CD4-positive, alpha-beta memory T cell (primary cell): ENCODE measurements around the gene PTPN3. TPM values are rescaled to one million over a fixed set of nuclear protein-coding genes. Genes with fewer than 3 reads are reported as not detected.
"Not testable (repeated sequence)": the region's sequence is repeated elsewhere in the genome, so short reads cannot be mapped to it uniquely, and the experiment has no call there.

ENCODE experiments used
- CTCF ChIA-PET: fragments of 350-600 bp; sonication (Branson Sonifier 250); formaldehyde crosslinking; loops from one replicate; lab custom pipeline; 2021; ENCODE audit warnings: inconsistent platforms; ENCODE audit not compliant: partially characterized antibody; lab: Charles Lee
- POLR2A ChIA-PET: fragments of 350-600 bp; sonication (Branson Sonifier 250); formaldehyde crosslinking; loops from one replicate; lab custom pipeline; 2021; ENCODE audit not compliant: partially characterized antibody; lab: Charles Lee
- DNase-seq, 5 donors: peaks; one replicate each; pipeline versions ENCODE4 v3.0.0 to v3.0.0-alpha.2; 2020 to 2022; ENCODE audit warnings: mixed read lengths in 1 of 5
- H3K27ac ChIP-seq: one replicate; pipeline ENCODE4 v1.7.0; 2013; ENCODE audit warnings: low read depth, low read length
- H3K27me3 ChIP-seq: 2 replicates; pipeline ENCODE4 v1.7.0; 2013; ENCODE audit warnings: mild to moderate bottlenecking, low read length, moderate library complexity; ENCODE audit not compliant: insufficient read depth
- H3K36me3 ChIP-seq: 2 replicates; pipeline ENCODE4 v1.7.0; 2013; ENCODE audit warnings: mild to moderate bottlenecking, low read length, moderate library complexity; ENCODE audit not compliant: insufficient read depth
- H3K4me1 ChIP-seq: 2 replicates; pipeline ENCODE4 v1.7.0; 2013; ENCODE audit warnings: mild to moderate bottlenecking, low read length, moderate library complexity; ENCODE audit not compliant: insufficient read depth
- H3K4me3 ChIP-seq, 2 donors: one replicate each; pipeline ENCODE4 v1.7.0; 2013; ENCODE audit warnings: low read length in 2 of 2, mild to moderate bottlenecking in 1 of 2
- H3K9me3 ChIP-seq, 2 donors: one replicate each; pipeline ENCODE4 v1.7.0; 2013; ENCODE audit warnings: low read length in 2 of 2, control low read depth in 1 of 2; ENCODE audit not compliant: control insufficient read depth in 1 of 2
- H3K27ac Mint-ChIP-seq, 7 donors: one replicate each; pipeline ENCODE4 v1.8.0; 2020 to 2021; ENCODE audit warnings: mixed read lengths in 7 of 7, mild to moderate bottlenecking in 6 of 7, inconsistent platforms in 3 of 7, moderate library complexity in 3 of 7
- H3K27me3 Mint-ChIP-seq, 2 donors: one replicate each; pipeline ENCODE4 v1.8.0; 2020 to 2021; ENCODE audit warnings: mixed read lengths in 2 of 2
- H3K36me3 Mint-ChIP-seq, 2 donors: one replicate each; pipeline ENCODE4 v1.8.0; 2020 to 2021; ENCODE audit warnings: mixed read lengths in 2 of 2, inconsistent platforms in 1 of 2, mild to moderate bottlenecking in 1 of 2
- H3K4me1 Mint-ChIP-seq, 4 donors: one replicate each; pipeline ENCODE4 v1.8.0; 2020 to 2021; ENCODE audit warnings: mixed read lengths in 4 of 4, mild to moderate bottlenecking in 1 of 4
- H3K4me3 Mint-ChIP-seq, 8 donors: one replicate each; pipeline ENCODE4 v1.8.0; 2020 to 2021; ENCODE audit warnings: mixed read lengths in 8 of 8, mild to moderate bottlenecking in 7 of 8, moderate library complexity in 6 of 8, inconsistent platforms in 3 of 8
- H3K9me3 Mint-ChIP-seq, 8 donors: one replicate each; pipeline ENCODE4 v1.8.0; 2020 to 2021; ENCODE audit warnings: mixed read lengths in 8 of 8, mild to moderate bottlenecking in 5 of 8, inconsistent platforms in 3 of 8, moderate library complexity in 1 of 8
- intact Hi-C: fragments of 100-400 bp; cut with micrococcal nuclease; formaldehyde crosslinking; loops from one replicate; pipeline ENCODE4 v1.15.1; 2023
- polyA plus RNA-seq, 2 donors: library from polyadenylated mRNA; unstranded; fragments of 300-500 nt; fragmentation: Illumina TruSeq; gene quantifications; one replicate each; pipeline ENCODE4 v1.2.3, GENCODE V29; 2021
- total RNA-seq, 2 experiments: library from RNA; stranded (reverse); gene quantifications; one replicate each; pipeline ENCODE4 v1.2.3, GENCODE V29; 2021

Gene PTPN3
- total and polyA plus RNA-seq, 4 experiments from 2014 or later, result not detected

DNA sequence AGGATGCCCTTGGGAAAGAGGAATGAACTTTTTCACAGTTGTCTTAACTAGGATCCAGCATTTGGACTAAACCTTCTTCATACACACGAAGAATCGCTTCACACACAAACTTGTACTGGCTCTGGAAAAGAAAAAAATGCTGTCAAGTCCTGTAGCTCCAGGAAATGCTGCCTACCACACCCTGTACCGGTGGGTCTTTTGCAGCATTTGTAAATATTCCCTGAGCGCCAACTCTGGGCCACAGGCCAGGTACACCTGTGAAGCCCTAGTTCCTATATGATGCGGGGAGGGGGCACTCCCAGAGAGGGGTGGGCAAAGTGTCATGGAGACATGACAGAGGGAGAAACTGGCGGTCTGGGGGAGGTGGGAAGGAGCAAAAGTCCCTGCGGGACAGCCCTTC is 118.6 kb downstream of the PTPN3 start:
- Mint-ChIP-seq H3K27me3 (peaks cover 4 to 13% of the 10 kb centered on the region in 2 donors), H3K4me3 (no peak overlapping the region), H3K4me1 (no peaks in the 10 kb centered on the region), H3K9me3 (peaks cover 0 to 2% (median 0%) of the 10 kb centered on the region in 8 donors), H3K36me3 (no peaks in the 10 kb centered on the region), H3K27ac (no peak overlapping the region)
- Histone ChIP-seq H3K36me3 (no peaks in the 10 kb centered on the region), H3K4me3 (no peak overlapping the region), H3K9me3 (no peaks in the 10 kb centered on the region), H3K27ac (no peak overlapping the region), H3K4me1 (no peaks in the 10 kb centered on the region), H3K27me3 (no peaks in the 10 kb centered on the region)
- POLR2A ChIA-PET, result no interaction called here
- CTCF ChIA-PET, result no interaction called here
- intact Hi-C loops, result no loop called here
- no peak for DNase-seq

DNA sequence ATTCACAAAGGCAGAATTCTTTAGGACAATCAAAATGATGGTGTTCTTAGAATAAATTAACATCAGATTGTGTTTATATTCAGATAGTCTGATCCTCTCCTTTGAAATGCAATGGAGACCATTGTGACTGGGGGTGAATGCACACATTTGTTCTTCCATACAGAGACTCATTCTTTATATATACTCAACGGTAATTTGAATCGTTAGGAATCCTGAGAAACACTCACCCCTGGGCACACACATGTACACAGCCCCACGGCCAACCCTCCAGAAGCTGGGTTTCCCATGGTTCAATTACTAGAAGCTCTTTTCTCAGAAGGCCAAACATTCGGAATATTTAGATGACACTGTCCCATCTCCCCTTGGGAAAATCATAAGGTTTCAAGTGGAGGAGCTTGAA is 119.8 kb downstream of the PTPN3 start:
- CTCF ChIA-PET, result no interaction called here

GRCh38 chr9:109372246-109372645 is 125.9 kb downstream of the PTPN3 start:
- Mint-ChIP-seq H3K9me3 (peaks cover 0 to 6% (median 4%) of the 10 kb centered on the region in 8 donors), H3K4me1 (no peaks in the 10 kb centered on the region), H3K36me3 (no peaks in the 10 kb centered on the region), H3K4me3 (no peak overlapping the region), H3K27me3 (peaks cover 0 to 3% of the 10 kb centered on the region in 2 donors), H3K27ac (no peak overlapping the region)
- Histone ChIP-seq H3K9me3 (no peaks in the 10 kb centered on the region), H3K4me3 (no peak overlapping the region), H3K27me3 (no peaks in the 10 kb centered on the region), H3K27ac (no peak overlapping the region), H3K36me3 (no peaks in the 10 kb centered on the region), H3K4me1 (no peaks in the 10 kb centered on the region)
- no peak for DNase-seq
- POLR2A ChIA-PET, result no interaction called here
- CTCF ChIA-PET, result no interaction called here
- intact Hi-C loops, result no loop called here

More for the DNA sequence above, 119.8 kb downstream of the PTPN3 start:
- no peak for DNase-seq
- no peak overlapping the region for H3K4me3 Mint-ChIP-seq
- H3K4me1 ChIP-seq, result no peaks in the 10 kb centered on the region
- H3K9me3 Mint-ChIP-seq, result peaks cover 0 to 2% (median 0%) of the 10 kb centered on the region in 8 donors
- no peaks in the 10 kb centered on the region for H3K36me3 Mint-ChIP-seq
- no peaks in the 10 kb centered on the region for H3K4me1 Mint-ChIP-seq
- intact Hi-C loops, result no loop called here
- POLR2A ChIA-PET, result no interaction called here
- H3K4me3 ChIP-seq, result no peak overlapping the region
- no peaks in the 10 kb centered on the region for H3K27me3 ChIP-seq
- no peaks in the 10 kb centered on the region for H3K36me3 ChIP-seq
- H3K9me3 ChIP-seq, result no peaks in the 10 kb centered on the region
- no peak overlapping the region for H3K27ac ChIP-seq
- H3K27ac Mint-ChIP-seq, result no peak overlapping the region
- peaks cover 2 to 11% of the 10 kb centered on the region in 2 donors for H3K27me3 Mint-ChIP-seq

- intact Hi-C loops, result no loop called here
- Mint-ChIP-seq H3K27me3 (peaks cover under 1 to 3% of the 10 kb centered on the region in 2 donors), H3K4me1 (no peaks in the 10 kb centered on the region), H3K4me3 (no peak overlapping the region), H3K36me3 (no peaks in the 10 kb centered on the region), H3K9me3 (peaks cover 0 to 6% (median 4%) of the 10 kb centered on the region in 8 donors), H3K27ac (no peak overlapping the region)
- H3K27me3 ChIP-seq, result no peaks in the 10 kb centered on the region
- H3K36me3 ChIP-seq, result no peaks in the 10 kb centered on the region
- H3K4me3 ChIP-seq, result no peak overlapping the region
- H3K4me1 ChIP-seq, result no peaks in the 10 kb centered on the region
- DNase-seq, result no peak
- CTCF ChIA-PET, result no interaction called here
- H3K27ac ChIP-seq, result no peak overlapping the region
- POLR2A ChIA-PET, result no interaction called here
- H3K9me3 ChIP-seq, result no peaks in the 10 kb centered on the region
Measured at GRCh38 chr9:109371374-109371773, 126.7 kb downstream of the PTPN3 start.

DNA sequence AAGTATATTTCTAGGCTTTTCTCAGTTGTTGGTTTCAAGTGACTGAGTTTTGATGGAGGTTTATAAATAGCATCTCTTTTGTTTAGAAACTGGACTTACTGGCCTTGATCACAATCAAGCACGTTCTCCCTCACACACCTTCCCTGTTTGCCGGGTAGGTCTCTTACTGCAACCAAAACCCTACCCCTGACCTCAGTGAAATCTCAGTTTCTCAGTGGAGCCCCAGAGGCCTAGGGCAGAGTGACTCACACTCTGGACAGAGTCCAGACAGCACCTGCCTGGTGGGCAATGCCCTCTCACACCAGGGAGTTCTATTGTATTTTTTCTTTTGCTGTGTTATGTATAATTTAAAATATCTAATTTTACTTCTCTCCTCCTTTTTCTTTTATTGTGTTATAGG is 128.8 kb downstream of the PTPN3 start:
- Histone ChIP-seq H3K27ac (no peak overlapping the region), H3K9me3 (no peaks in the 10 kb centered on the region), H3K4me3 (no peak overlapping the region), H3K27me3 (no peaks in the 10 kb centered on the region), H3K4me1 (no peaks in the 10 kb centered on the region), H3K36me3 (no peaks in the 10 kb centered on the region)
- Mint-ChIP-seq H3K27me3 (peaks cover 3 to 4% of the 10 kb centered on the region in 2 donors), H3K27ac (no peak overlapping the region), H3K4me1 (no peaks in the 10 kb centered on the region), H3K9me3 (peaks cover 0 to 6% (median 4%) of the 10 kb centered on the region in 8 donors), H3K4me3 (no peak overlapping the region), H3K36me3 (no peaks in the 10 kb centered on the region)
- ChIA-PET CTCF (no interaction called here), POLR2A (no interaction called here)
- no peak for DNase-seq
- intact Hi-C loops, result no loop called here

DNA sequence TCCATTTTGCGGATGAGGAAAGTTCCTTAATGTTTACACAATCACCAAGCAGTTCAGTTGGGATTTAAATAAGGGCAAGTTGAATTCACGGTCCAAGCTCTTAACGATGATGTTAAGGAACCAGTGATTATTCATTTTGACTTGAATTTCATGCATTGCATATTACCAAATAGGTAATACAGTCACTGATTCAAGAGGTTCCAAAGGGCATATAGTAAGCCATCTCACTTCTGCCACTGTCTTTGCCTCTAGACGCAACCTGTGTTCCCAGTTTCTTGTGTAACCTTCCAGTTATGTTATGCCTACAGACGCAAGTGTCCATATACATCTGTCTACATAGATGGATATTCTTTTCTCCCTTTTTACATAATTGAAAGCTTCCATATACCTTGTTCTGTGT is 137.3 kb downstream of the PTPN3 start:
- H3K27ac Mint-ChIP-seq, result no peak overlapping the region

DNA sequence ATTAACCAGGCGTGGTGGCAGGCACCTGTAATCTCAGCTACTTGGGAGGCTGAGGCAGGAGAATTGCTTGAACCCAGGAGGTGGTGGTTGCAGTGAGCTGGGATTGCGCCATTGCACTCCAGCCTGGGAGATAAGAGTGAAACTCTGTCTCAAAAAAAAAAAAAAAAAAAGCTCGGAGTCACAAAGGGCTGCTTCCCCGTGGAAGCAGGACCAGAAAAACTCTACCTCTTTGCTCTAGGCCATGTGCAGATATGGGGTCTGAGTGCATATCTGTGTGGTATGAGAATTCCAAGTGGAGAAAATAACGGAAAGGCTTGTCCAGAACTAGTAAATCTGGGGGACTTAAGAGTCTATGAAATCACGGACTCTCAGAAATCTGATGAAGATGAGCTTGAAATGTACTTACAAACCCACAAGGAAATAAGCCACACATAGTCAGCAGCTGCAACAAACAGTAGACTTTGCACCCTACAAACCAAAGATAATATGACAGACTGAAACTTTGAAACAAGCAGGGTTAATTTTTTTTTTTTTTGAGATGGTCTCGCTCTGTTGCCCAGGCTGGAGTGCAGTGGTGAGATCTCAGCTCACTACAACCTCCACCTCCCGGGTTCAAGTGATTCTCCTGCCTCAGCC is 139.0 kb downstream of the PTPN3 start:
- H3K9me3 ChIP-seq, H3K4me3 Mint-ChIP-seq, H3K27me3 Mint-ChIP-seq, H3K27me3 ChIP-seq, DNase-seq, H3K27ac ChIP-seq, H3K36me3 ChIP-seq, H3K9me3 Mint-ChIP-seq, H3K36me3 Mint-ChIP-seq, H3K4me1 ChIP-seq, POLR2A ChIA-PET, intact Hi-C loops, H3K4me3 ChIP-seq, CTCF ChIA-PET, H3K4me1 Mint-ChIP-seq, H3K27ac Mint-ChIP-seq: not testable (repeated sequence)

More for the DNA sequence above, 137.3 kb downstream of the PTPN3 start:
- H3K36me3 Mint-ChIP-seq, result no peaks in the 10 kb centered on the region
- CTCF ChIA-PET, result no interaction called here
- H3K4me1 ChIP-seq, result no peaks in the 10 kb centered on the region
- no peak overlapping the region for H3K27ac ChIP-seq
- no peak overlapping the region for H3K4me3 ChIP-seq
- no peaks in the 10 kb centered on the region for H3K27me3 ChIP-seq
- no peak overlapping the region for H3K4me3 Mint-ChIP-seq
- no peaks in the 10 kb centered on the region for H3K9me3 ChIP-seq
- H3K36me3 ChIP-seq, result no peaks in the 10 kb centered on the region
- H3K9me3 Mint-ChIP-seq, result peaks cover 0 to 3% (median 0%) of the 10 kb centered on the region in 8 donors
- peaks cover 4 to 5% of the 10 kb centered on the region in 2 donors for H3K27me3 Mint-ChIP-seq
- intact Hi-C loops, result no loop called here
- no peak for DNase-seq
- no peaks in the 10 kb centered on the region for H3K4me1 Mint-ChIP-seq
- POLR2A ChIA-PET, result no interaction called here
